HFF-Myc (cell line): ENCODE data around the gene ACKR1.

Experiments used
- DNase-seq: peaks from one replicate; pipeline ENCODE4 v3.0.0-alpha.2; 2011; ENCODE audit warnings: low read depth; ENCODE audit errors: extremely low read depth
- H3K4me3 ChIP-seq: replicated peaks from 2 replicates; pipeline ENCODE4 v1.5.1; 2011; ENCODE audit warnings: low read depth, mild to moderate bottlenecking, control low read depth, low read length
- TF ChIP-seq, protein P1 (sequence below): IDR thresholded peaks from 2 replicates; pipeline ENCODE4 v1.5.1; 2012; ENCODE audit warnings: mild to moderate bottlenecking, low read depth, low read length, control low read depth; ENCODE audit errors: missing control alignments

ACKR1 gene

DNA sequence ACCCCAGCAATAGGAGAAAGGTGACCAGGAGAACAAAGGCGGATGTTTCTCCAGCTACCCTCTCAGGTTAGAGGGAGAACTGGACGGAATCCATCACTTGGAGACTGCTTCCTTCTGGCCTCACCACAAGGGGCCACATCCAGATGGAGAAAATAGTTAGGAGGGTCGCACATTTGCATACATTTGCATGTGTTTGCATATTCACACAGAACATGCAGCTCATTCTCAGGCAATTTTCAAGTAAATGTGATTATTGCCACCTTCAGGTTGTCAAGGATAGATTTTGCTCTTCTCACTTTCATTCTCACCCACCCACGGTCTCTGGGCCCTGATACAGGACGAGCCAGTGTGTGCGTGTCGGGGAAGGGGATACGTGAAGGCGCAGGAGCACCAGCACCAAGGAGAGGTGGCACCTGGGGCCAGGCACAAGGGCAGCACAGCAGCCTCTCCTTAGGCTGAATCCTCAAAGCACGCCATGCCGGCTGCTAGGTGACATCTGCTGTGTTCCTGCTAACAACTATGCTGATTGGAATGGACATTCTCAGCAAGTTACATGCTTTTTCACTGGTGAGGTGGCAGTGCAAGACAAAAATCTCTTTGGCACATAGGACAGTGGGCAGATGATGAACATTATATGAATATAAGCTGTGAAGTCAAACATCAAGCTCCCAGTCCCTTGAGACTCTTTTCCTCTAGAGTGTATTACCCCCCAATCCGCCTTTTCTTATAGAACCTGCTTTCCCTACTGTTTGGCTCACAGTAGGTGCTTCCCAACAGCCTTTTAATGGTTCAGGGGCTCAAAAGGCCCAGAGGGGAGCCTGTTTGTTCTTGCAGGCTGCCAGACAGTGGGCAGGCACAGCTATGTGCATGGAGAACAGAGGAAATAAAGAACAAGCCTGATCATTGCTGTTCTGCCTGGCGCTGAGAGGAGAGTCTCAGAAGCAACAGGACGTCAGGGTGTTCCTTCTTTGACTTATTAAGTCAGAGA, 14.3 kb downstream of the ACKR1 start:
- no peak overlapping the region for H3K4me3 ChIP-seq
- no peak for DNase-seq
- TF ChIP-seq, protein P1, sequence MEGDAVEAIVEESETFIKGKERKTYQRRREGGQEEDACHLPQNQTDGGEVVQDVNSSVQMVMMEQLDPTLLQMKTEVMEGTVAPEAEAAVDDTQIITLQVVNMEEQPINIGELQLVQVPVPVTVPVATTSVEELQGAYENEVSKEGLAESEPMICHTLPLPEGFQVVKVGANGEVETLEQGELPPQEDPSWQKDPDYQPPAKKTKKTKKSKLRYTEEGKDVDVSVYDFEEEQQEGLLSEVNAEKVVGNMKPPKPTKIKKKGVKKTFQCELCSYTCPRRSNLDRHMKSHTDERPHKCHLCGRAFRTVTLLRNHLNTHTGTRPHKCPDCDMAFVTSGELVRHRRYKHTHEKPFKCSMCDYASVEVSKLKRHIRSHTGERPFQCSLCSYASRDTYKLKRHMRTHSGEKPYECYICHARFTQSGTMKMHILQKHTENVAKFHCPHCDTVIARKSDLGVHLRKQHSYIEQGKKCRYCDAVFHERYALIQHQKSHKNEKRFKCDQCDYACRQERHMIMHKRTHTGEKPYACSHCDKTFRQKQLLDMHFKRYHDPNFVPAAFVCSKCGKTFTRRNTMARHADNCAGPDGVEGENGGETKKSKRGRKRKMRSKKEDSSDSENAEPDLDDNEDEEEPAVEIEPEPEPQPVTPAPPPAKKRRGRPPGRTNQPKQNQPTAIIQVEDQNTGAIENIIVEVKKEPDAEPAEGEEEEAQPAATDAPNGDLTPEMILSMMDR = no peak

- no peak overlapping the region for H3K4me3 ChIP-seq
- no peak for DNase-seq
- TF ChIP-seq, protein P1 = no peak
Measured at GRCh38 chr1:159222075-159222865, 17.6 kb downstream of the ACKR1 start.

GRCh38 chr1:159223004-159223403, 18.3 kb downstream of the ACKR1 start:
- no peak for DNase-seq
- H3K4me3 ChIP-seq = no peak overlapping the region
- TF ChIP-seq, protein P1 = no peak

DNA sequence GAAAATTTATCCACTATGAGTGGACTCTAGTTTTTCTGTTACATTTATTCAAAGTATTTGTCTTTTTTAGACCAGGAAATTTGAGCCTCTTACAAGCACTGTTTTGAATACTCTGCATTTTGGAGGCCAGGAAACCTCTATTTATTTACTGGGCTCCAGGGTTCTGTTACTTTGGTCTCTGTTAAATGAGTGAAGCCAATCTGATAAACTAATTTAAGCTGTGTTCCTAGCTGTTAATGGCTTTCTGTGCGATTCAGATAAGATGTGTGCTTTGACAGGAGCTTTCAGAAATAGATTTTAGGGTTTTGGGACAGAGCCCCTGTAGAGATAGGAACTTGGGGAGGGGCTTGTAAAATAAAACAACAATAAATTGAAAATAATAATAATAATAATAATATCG, 23.9 kb downstream of the ACKR1 start:
- H3K4me3 ChIP-seq = no peak overlapping the region
- DNase-seq = no peak
- TF ChIP-seq, protein P1 = no peak

DNA sequence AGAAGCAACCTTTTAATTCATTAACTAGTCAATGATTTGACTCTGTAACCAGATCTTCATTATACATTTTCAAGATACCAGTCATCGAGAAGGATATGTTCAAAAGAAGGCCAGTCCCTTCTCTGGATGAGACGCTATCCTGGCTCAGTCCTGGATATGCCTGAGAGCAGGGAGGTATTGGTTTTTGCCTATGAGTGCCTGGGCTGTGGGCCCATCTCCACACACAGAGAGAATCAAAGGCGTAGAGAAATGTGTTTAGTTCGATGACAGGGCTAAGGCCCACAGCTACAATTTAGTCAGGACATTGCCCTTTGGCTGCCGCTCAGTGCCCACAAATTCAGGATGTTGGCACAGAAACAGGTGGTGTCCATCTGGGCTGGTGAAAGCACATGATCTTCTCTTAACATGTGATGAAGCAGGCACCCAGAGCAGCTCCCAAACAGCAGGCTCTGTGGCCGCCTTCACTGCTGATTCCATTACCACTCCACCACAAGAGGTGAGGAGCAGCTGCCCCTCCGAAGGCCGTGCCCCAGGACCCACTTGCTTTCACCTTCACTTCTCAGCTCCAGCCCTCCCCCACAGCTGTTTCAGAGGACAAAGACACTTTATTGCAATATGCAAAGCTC, 24.7 kb downstream of the ACKR1 start:
- DNase-seq = no peak
- no peak overlapping the region for H3K4me3 ChIP-seq
- TF ChIP-seq, protein P1 = no peak

DNA sequence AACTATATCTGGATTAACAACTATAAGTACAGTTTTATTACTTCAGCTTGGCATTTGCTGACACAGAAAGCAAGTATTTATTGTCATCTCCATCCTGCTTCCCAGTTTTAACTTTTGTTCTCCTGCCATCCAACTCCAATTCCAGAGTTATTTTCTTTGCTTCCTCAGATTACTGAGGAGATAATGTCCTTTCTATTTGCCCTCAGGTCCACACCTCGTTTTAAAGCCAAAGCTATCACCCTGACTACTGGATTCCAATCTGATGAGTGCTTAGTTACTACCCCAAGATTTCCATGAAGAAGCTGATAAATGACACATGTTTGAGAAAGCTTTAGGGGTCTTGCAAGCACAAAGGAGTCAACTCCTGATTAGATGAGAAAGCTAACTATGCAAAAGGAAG, 25.2 kb downstream of the ACKR1 start:
- H3K4me3 ChIP-seq = no peak overlapping the region
- DNase-seq = no peak
- TF ChIP-seq, protein P1 = no peak
